GM11168 (cell line): ENCODE results near the gene ERAP2.

Experiments
- in situ Hi-C: fragments of 300-500 bp; cut with MboI; formaldehyde crosslinking; loops from one replicate; pipeline ENCODE4 v1.12.0; 2022; ENCODE audit warnings: low sequenced_read_pairs; ENCODE audit not compliant: unreplicated experiment

ERAP2 gene

DNA sequence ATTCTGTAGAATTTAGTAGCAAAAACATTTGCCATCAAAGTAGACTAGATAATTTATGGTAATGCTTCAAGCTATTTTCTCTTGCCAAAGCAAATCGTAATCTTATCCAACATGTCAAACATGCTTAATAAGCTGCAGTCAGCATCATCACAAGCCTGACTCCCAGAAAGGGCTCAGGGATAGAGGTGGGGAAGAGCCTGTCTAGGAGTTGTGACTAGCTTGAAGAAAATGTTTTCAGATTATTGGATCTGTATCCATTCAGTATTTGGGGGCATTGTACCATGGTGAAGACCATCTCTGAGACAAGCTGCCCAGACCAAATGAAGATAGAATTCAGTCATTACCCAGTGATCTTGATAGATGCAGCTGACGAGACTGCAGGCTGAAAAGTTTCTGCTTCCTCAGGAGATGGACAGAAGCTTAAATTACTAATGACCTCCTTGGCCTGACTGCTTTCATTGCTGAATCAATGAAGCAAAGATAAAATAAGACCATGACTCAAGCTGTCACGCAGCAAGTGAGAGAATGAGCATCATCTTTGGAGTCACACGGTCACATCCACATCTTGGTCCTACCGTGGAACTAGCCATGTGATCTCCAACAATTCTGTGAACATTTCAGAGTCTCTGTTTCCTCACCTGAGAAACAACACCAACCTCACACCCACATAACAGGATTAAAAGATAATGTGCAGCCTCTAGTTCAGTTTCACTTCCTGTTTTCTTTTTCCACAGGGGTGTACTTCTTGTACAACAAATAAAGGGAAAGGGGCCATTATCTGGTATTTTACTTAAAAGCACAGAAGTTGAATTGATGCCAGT, 9.4 kb downstream of the ERAP2 start:
- in situ Hi-C loops, result loop anchor here (25.0 kb wide), 1 partner anchor 277 kb away; no protein-coding TSS in a partner anchor

DNA sequence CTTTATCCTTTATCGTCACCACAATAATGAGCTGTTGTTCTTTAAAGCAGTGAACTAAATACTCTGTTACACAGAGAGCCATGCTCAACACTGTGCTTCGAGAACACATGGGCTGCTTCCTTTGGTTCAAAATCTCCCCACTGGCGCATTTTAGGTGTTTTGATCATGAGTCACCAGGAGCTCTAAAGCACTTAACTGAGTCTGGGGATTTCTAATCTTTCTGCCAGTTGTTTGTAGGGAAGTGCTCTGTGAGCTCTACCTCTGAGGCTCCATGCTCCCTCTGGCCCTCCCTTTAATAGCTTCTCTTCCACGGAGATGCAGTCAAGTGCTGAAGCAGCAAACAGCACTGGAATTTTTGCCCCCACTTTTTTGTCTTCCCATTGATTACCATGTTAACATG, 17.0 kb downstream of the ERAP2 start:
- in situ Hi-C loops, result loop anchor here (25.0 kb wide), 1 partner anchor 269 kb away; no protein-coding TSS in a partner anchor

DNA sequence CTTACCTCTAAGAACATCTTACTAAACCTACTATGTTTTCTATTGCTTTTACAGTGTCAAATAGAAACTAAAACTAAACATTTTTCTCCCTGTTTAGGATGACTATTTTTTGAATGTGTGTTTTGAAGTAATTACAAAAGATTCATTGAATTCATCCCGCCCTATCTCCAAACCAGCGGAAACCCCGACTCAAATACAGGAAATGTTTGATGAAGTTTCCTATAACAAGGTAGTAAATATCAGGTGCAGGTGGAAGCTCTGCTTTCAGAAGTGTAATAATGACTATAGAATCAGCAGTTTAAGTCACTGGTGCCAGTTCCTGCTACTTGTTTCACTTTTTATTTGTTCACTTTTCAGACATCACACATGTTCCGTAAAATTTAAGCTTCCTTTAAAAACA, 20.0 kb downstream of the ERAP2 start:
- in situ Hi-C loops, result loop anchor here (25.0 kb wide), 1 partner anchor 266 kb away; no protein-coding TSS in a partner anchor

DNA sequence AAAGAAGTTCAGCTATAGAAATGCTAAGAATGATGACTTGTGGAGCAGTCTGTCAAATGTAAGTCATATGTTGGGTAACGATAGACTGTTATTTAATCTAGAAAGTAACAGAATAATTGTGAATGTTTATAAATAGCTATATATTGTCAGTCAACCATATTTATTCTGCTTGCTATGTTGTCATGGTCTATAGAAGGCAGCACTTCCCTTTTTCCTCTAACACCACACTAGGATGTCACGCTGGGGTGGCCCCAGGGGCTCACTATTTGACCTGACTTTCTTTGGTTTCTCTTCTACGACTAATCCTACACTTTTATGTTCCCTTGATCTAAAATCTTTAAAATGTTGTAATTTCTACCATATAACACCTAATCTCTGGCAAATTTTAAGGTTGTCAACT, 20.5 kb downstream of the ERAP2 start:
- in situ Hi-C loops, result loop anchor here (25.0 kb wide), 1 partner anchor 265 kb away; no protein-coding TSS in a partner anchor

GRCh38 chr5:96901384-96901783, 25.1 kb downstream of the ERAP2 start:
- in situ Hi-C loops, result no loop called here

DNA sequence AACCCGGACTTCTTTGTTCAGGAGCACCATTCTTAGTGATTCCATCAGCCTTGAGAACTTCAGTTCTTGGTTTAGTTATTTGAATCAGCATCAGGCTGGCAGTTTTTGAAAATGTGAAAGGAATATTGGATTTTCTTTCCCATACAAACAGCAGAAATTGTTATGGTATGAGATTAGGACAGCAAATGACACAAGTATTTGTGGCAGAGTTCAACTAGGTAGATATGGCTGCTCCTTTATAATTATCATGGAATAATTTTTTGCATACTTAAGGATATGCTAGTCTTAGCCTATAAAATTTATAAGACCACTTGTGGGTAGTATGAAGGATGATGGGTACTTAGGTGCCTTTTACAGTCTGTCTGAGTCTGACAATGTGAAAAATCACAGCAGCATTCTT, 25.5 kb downstream of the ERAP2 start:
- in situ Hi-C loops, result no loop called here

DNA sequence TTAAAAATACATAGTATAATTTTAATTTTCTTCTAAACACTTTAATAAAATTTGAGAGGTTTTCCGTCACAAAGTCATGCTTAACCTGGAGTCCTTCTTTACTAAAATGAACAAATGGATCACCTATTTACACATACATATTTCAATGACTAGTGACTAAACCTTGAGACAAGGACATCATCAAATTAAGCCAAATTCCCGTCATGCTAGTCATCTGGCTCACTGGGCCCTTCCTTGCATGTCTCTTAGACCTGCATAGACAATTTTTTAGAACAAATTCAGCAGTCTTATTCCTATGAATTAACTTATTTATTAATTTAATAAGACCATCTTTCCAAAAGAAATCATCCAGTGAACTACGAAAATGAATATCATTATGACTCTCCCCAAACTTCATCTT, 26.6 kb downstream of the ERAP2 start:
- in situ Hi-C loops, result no loop called here

GRCh38 chr5:96903300-96903699, 27.0 kb downstream of the ERAP2 start:
- in situ Hi-C loops, result no loop called here

DNA sequence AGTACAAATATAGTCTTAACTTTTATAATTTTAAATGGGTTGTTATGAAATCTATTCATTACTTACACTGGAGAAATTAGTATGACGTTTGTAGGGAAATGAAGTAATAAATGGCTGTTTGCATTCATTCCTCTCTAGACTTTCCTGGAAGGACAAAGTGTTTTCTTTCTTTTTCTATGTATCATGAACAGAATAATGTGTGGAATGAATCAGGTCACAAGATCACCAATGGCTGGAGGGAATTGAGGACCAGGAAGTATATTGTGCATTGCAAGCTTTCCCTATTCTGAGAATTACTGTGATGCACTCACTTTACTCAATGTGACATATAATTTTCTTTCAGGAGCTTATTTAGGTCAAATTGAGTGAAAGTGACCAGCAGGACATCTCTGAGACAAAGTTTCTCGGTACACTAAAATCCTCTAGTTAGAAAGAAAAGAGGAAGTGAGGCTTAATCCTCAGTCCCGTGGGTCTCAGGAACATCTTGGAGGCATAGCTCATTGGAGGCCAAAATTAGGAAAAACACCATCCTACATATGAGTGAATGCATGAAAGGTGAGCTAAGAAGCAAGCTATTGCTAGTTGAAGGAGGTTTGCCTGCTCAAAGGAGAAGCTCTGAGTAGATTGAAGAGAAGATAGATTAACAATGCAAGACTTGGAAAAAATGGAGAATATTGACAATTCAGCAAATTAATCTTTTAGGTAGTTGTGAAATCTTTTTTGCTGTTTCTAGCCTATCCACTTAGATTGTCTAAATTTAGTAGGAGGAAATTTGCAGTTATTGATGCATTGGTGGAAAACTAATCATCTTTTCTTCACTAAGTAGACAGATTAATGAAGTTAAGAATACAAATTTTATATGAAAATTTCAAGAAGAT, 28.0 kb downstream of the ERAP2 start:
- in situ Hi-C loops, result no loop called here

GRCh38 chr5:96905864-96906263, 29.6 kb downstream of the ERAP2 start:
- in situ Hi-C loops, result no loop called here

DNA sequence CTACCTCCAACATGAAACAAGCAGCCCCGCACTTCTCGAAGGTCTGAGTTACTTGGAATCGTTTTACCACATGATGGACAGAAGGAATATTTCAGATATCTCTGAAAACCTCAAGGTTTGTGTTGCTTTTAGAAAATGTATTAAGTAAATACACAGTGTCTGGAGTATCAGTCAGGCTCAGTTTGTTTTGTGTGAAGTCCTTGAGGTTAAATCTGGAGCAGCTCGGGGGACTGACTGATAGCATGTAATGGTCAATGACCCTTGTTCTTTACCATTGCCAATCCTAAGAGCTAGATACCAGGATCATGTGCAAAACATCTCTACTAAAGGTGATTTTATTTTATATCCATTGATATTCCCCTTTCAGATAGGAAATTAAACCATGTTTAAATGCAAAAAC, 32.7 kb downstream of the ERAP2 start:
- in situ Hi-C loops, result no loop called here

DNA sequence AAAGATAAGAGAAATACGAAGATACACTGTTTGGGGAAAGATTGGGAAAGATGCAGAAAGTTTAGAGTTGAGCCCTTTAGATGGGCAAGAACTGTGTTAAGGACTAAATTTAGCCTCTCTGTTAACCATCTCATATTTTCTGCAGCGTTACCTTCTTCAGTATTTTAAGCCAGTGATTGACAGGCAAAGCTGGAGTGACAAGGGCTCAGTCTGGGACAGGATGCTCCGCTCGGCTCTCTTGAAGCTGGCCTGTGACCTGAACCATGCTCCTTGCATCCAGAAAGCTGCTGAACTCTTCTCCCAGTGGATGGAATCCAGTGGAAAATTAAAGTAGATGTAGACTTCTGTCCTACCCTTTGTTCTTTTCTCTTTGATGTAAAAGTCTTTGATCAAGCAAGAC, 33.1 kb downstream of the ERAP2 start:
- in situ Hi-C loops, result no loop called here

DNA sequence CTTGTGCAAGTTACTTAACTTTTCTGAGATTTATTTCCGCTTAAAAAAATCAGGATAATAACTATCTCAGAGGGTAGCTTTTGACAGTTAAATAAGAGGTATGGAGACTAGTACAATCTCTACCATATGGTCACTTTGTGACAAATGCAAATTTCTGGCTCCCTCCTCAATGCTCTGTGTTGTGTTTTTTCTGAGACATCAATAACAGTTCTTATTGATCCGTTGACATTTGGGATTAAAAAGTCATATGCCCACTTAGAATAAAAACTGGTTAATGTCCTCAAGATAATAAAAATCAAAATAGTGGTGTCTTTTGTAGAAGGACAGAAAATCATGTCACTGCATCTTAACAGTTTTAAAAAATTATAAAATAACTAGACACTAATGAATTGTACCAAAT, 34.8 kb downstream of the ERAP2 start:
- in situ Hi-C loops, result no loop called here

- in situ Hi-C loops, result no loop called here
Measured at GRCh38 chr5:96913233-96913632, 36.9 kb downstream of the ERAP2 start.

- in situ Hi-C loops, result no loop called here
Measured at GRCh38 chr5:96919754-96920197, 43.5 kb downstream of the ERAP2 start.

- in situ Hi-C loops, result no loop called here
Measured at GRCh38 chr5:96920744-96921355, 44.5 kb downstream of the ERAP2 start.

GRCh38 chr5:96922499-96923244, 46.4 kb downstream of the ERAP2 start:
- in situ Hi-C loops, result no loop called here

GRCh38 chr5:96924016-96924443, 47.7 kb downstream of the ERAP2 start:
- in situ Hi-C loops, result no loop called here

DNA sequence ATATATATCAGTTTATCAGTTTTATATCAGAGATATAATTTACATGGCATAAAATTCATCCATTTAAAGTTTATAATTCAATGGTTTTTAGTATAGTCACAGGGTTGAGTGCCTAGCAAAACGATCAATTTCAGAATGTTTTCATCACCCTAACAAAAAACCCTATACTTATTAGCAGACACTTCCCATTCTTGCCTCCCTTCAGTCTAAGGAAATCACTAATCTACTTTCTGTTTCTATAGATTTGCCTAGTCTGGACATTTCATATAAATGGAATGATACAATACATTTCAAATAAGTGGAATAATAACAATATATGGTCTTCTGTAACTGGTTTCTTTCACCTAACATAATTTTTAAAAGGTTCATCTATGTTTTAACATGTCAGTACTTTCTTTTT, 50.0 kb downstream of the ERAP2 start:
- in situ Hi-C loops, result no loop called here

GRCh38 chr5:96927008-96927407, 50.7 kb downstream of the ERAP2 start:
- in situ Hi-C loops, result no loop called here
